ENCODE results near the gene TSHR.

TSHR gene

DNA sequence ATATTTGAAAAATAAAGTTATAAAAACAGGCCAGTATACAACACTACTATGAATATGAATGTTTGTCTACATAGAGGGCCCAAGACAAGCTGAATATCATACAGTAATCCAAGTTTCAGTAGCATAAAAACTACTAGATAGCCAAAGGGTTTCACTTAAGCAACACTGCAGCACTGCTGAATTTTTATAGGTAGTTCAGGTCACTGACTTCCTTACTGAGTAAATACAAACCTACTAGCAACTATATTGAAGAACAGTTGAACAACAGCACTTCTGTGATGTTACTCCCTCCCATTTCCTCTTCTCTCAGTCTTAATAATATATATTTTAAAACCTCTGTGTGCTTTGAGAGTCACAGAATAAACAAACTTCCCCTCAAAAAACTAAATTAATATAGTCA is 222.6 kb downstream of the TSHR start:
- no peak for DNase-seq (ENCODE audit: low read depth)

DNA sequence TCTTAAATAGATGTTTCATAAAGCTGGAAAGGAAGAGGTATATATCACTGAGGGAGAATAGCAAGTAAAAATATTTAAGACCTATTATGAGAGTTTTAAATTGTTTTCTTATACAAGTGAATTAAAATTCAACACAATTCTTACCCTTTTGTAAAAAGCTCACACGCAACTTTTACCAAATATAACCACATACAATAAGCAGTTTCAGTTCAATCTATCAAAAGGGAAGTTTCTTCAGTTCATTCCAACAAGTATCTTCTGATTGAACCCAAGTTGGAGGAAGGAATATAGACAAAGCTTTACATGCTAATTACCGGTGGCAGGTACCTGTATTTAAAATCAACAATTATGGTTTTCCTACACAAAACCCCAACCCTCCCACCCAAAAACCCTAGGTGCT is 224.2 kb downstream of the TSHR start:
- DNase-seq (ENCODE audit: low read depth), result no peak

DNA sequence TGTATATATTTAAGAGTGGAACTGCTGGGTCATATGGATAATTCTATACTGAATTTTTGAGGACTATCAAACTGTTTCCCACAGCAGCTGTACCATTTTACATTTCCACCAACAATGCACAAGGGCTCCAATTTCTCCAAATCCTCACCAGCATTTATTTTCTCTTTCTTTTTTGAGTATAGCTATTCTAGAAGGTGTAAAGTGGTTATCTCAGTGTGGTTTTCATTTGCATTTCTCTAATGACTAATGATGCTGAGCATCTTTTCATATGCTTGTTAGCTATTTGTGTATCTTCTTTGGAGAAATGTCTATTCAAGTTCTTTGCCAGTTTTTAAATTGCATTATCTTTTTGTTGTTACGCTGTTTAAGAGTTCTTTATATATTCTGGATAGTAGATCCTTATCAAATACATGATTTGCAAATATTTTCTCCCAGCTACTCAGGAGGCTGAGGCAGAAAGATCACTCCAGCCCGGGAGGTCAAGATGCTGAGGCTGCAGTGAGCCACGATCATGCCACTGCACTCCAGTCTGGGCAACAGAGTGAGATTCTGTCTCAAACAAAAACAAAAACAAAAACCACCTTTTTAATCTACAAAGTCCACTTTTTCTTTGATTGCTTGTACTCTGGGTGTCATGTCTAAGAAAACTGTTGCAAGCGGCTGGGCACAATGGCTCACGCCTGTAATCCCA is 232.6 kb downstream of the TSHR start:
- no peak for DNase-seq (ENCODE audit: low read depth)

DNA sequence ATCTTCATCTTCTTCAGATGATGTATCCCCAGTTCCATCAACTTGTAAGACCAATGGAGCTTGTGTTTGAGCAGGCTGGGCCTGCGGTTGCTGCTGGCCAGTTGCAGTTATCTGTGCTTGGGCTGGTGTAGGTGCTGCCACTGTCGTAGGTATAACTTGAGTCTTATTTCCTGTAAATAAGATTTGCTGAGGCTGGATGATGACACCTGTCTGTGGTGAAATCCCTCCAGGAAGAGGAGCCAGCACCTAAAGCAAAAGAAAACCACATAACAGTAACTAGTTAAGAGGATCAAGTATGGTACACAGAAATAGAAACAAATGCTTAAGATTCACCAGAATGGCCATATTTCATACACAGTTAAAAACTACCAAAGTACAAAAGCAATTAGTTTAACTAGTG is 237.2 kb downstream of the TSHR start:
- no peak for DNase-seq (ENCODE audit: low read depth)

DNA sequence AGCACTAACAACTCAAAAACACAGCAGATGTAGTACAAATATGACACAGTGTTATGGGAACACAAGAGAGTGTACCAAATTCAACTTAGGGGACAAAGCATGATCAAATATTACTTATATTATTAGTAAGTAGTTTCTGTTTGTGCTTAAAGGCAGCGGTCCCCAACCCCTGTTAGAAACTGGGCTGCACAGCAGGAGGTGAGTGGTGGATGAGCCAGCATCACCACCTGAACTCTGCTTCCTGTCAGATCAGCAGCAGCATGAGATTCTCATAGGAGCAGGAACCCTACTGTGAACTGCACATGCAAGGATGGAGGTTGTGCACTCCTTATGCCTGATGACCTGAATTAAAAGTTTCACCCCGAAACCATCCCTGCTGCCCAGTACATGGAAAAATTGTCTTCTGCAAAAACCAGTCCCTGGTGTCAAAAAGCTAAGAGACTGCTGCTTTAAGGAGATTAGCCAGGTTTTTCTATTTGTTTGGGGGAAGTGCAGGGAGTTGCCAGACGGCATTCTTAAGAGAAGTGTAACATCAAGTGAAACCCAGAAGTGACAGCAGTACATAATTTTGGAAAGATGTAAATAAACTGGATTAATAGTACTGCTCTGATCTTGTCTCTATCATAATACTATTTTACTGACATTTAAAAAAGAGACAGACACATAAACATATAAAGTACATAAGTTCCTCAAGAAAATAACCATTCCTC is 238.7 kb downstream of the TSHR start:
- DNase-seq (ENCODE audit: low read depth), result no peak

Measured in stimulated activated CD8-positive, alpha-beta memory T cell treated with anti-CD3 and anti-CD28 coated beads, Interleukin-15, amount 100 ng/mL, for 24 hours (primary cell).